DLD1 (cell line): ENCODE data around the gene THSD7A.

ENCODE experiments used
- in situ Hi-C: cut with HindIII; loops from 2 replicates; pipeline ENCODE4 v1.10.0; 2017; ENCODE audit warnings: low sequenced_read_pairs

THSD7A gene, protein sequence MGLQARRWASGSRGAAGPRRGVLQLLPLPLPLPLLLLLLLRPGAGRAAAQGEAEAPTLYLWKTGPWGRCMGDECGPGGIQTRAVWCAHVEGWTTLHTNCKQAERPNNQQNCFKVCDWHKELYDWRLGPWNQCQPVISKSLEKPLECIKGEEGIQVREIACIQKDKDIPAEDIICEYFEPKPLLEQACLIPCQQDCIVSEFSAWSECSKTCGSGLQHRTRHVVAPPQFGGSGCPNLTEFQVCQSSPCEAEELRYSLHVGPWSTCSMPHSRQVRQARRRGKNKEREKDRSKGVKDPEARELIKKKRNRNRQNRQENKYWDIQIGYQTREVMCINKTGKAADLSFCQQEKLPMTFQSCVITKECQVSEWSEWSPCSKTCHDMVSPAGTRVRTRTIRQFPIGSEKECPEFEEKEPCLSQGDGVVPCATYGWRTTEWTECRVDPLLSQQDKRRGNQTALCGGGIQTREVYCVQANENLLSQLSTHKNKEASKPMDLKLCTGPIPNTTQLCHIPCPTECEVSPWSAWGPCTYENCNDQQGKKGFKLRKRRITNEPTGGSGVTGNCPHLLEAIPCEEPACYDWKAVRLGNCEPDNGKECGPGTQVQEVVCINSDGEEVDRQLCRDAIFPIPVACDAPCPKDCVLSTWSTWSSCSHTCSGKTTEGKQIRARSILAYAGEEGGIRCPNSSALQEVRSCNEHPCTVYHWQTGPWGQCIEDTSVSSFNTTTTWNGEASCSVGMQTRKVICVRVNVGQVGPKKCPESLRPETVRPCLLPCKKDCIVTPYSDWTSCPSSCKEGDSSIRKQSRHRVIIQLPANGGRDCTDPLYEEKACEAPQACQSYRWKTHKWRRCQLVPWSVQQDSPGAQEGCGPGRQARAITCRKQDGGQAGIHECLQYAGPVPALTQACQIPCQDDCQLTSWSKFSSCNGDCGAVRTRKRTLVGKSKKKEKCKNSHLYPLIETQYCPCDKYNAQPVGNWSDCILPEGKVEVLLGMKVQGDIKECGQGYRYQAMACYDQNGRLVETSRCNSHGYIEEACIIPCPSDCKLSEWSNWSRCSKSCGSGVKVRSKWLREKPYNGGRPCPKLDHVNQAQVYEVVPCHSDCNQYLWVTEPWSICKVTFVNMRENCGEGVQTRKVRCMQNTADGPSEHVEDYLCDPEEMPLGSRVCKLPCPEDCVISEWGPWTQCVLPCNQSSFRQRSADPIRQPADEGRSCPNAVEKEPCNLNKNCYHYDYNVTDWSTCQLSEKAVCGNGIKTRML (N-terminal part only)

DNA sequence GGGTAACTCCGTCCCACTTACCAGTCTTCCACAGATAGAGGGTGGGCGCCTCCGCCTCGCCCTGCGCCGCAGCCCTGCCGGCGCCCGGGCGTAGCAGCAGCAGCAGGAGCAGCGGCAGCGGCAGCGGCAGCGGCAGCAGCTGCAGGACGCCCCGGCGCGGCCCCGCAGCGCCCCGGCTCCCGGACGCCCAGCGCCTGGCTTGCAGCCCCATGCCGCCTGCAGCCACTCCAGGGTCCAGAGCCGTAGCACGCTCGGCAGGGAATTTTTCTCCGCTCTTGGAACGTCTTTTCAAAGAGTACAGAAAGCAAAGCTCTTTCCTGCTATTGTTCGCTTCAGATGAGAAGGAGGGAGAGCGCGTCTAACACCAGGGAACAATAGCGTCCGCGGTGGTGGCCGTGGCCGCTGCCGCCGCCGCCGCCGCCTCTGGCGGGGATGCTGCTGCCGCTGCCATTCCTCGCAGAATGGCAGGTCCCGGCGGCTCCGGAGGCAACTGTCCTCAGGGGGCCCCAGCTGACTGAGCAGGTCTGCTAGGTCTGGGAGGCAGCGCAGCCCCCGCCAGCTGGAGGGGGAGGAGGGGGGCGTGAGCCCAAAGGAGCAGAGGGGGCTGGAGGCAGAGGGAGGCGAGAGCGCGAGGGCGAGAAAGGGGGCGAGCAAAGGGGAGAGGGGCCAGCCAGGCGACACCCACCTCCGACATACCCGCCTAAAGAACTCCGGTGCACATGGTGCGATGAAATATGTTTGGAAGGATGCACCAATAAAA is at the start of gene THSD7A:
Gene THSD7A (minus strand): TSS at position 463 of the 760 bp plus-strand sequence. CDS start 252 bp downstream, at position 211.
- in situ Hi-C loops, result no loop called here

DNA sequence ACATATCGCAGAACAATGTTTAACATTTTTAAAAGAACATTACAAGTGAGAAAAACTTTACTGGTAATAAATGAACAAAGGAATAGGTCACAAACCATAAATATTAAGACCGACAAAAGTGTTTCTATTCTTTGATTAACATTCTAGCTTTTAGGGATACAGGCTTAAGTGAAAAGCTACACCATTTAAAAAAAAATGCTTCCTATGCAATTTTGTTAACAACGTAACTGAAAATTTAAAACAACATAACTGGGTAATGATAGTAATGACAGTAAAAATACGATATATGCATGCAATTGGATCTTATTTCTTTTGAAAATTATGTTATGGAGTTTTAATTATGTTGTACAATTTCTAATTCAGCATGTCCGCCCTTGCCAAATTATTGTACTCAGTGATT is 49.7 kb upstream of the THSD7A start:
- in situ Hi-C loops, result no loop called here

DNA sequence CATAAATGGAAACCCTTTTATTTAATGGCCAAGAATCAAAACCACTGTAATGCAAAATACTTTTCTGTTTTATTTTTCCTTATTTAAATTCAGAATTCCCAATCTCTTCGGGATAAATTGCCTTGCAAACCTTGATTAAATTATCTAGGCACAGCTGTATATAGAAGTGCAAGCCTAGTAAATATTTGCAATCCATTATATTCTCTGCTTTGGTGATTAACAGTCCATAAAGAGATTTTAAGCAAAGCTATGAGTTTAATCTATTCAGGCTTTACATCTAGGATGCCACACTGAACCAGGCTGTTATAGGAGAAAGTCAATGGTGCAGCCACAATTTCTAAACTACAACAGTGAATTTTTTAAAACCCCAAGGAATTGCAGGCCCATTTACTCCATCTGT is 43.6 kb upstream of the THSD7A start:
- in situ Hi-C loops, result no loop called here

DNA sequence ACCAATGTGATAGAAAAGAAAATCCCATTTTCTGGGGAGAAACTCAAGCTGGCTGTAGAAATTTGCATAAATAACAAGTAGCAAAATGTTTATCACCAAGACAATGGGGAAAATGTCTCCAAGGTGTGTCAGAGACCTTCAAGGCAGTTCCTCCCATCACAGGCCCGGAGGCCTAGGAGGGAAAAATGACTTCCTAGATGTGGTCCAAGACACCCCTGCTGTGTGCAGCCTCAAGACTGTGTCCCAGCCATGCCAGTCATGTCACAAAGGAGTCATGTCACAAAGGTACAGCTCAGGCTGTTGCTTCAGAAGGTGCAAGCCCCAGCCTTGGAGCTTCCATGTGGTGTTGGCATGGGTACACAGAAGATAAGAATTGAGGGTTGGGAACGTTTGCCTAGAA is 33.7 kb upstream of the THSD7A start:
- in situ Hi-C loops, result no loop called here

DNA sequence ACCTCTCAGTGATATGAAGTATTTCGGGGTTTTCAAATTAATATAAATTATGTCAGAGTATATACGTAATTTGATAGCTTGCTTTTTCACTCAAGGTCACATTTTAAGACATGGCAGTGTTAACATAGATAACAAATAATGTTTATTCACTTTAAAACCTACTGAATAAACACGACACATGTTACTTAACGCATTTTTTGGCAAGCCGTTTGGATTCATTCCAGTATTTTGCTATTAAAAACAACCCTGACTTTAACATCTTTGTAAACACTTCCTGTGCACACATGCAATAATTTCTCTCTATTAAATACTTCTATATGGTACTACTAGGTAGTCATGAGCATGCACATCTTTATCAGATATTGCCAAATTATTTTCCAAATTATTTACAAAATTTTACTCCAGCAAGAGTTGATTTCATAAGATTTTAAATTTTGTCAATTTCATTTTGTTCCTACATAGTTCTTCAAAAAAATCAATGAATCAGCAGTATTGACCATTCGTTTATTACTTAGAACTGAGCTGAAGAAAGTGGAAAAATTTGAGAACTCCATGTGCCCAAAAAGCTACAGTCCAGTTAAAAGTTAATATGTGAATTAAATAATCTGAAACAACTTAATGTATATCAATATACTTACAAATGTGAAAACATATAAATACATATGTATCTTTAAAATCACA is 26.8 kb upstream of the THSD7A start:
- in situ Hi-C loops, result no loop called here

DNA sequence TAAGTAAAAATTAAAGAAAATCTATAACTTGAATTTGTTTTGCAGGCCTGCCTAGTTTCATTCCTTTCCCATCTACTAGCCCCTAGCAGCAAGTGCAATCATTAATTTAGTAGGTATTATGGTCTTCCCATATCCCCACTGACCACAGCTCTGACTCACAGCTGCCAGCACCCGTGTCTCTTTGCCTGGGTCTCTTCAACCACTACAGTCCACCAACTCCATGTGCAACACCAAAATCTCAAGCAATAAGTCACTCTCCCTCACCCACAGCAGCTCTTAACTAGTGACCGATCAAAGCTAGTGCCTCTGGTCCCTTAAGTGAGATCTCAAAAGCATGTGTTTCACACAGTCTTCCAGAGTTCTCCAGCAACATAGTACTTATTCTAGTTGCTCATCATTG is 26.0 kb upstream of the THSD7A start:
- in situ Hi-C loops, result no loop called here

DNA sequence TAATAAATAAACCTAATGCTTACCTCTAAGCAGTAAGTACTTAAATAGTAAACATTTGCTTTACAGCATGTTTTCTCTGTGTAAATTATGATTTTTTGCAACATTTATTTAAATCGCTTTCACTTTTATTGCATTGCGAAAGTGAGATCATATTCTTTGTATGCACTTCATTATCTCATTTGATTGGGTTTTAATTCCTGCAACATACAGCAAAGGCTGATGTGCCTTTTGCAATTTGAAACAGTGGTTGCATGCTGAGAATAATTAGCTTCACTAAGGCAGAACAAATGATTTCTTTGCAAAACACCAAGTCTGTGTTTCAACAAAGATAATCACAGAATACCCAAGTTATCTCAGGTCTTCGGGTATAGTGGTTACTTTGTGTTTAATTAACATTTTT is 16.3 kb upstream of the THSD7A start:
- in situ Hi-C loops, result no loop called here

DNA sequence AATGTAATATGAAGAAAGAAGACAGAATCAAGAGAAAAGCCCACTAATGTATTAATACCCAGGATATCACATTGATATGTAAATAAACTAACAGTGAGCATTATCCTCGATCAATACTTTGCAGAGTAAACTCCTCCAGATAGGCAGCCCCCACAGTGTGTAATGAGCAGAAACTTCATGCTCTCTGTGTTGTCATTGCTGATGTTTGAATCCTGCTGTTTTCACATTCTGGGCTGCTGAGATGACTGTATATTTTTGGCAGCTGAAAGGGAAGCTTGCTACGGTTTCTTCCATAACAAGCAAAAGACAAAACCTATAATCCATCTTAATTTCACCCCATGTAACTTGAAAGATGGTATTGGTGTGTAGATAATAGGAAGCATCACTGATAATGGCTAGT is 15.3 kb upstream of the THSD7A start:
- in situ Hi-C loops, result no loop called here

DNA sequence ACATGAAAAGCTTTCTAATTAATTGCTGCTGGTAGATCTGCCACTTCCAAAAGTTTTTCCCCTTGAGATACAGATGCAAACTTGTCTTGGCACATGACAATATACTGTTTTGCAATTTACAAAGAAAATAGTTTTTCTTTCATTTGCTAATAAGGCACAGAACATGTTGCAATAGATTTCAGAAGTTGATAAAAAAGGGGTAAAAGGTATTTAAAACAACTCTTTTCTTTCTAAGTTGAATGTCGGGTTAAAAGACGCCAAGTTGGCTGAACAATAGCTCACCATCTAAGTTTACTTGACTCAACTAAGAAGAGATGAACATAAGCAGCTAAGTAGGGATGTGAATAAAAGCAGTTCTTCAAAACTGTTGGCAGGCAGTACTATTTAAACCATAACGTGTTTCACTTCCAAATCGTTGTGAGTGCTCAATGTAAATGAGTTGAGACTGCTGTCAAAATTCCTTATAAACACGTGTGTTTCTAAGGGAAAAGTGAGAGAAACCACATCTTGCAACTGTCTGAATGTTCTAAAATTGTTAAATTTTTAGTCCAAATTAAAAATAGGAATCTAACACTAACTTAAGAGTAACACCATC is 14.5 kb upstream of the THSD7A start:
- in situ Hi-C loops, result no loop called here

DNA sequence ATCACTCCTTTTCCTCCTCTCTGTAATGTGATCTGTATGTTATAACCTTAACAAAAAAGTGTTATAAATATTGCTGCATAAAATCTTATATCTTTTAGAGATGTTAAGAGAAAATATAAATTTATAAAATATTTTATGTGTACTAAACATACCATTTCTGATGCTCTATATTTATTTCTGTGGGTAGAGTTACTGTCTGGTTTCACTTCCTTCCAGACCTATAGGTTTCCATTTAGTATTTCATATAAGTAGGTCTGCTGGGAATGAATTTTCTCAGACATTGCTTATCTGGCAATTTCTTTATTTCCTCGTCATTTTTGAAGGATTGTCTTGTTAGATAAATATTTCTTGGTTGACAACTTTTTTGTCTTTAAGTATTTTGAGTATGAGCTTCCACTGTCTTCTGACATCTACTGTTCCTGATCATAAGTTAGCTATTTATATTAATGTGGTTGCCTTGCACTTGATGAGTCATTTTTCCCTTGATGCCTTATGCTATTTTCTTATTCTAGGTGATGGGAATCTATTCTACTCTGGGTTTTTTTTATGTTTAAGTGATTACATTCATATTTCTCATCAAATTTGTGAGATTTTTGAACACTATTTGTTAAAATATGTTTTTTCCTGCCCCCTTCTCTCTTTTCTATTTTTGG is 11.2 kb upstream of the THSD7A start:
- in situ Hi-C loops, result no loop called here

DNA sequence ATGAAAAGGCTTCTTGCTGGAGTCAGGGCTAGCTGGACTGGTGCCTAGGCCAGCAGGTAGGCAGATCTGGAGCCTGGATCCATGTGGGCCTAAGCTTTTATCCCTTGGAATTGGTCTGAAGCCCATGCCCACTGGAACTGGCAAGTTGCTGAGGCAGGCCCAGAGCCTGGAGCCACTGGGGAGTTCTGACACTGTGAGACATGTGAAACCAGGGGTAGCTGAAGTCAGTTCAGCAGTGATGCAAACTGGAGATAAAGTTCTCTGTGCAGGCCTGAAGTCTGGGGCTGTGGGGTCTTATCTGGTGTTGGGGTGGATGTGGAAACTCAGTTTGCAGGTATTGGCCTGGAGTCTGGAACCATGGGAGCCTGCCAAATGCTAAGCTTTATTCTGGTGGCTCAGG is 9.7 kb upstream of the THSD7A start:
- in situ Hi-C loops, result no loop called here

DNA sequence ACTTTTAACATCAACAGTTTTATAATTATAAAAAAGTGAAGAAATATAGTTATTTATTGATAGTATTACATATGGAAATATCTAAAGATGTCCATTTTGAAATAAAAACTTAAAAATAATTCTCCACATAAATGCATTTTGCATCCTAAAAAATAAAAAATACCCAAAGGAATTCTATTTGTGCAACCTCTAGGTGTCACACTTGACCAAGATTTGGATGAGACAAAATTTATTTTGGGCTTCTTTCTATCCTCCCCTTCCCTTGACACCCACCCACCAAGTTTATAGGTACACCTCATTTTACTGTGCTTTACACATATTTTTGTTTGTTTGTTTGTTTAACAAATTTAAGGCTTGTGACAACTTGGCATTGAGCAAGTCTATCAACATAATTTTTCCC is 3.3 kb upstream of the THSD7A start:
- in situ Hi-C loops, result no loop called here

DNA sequence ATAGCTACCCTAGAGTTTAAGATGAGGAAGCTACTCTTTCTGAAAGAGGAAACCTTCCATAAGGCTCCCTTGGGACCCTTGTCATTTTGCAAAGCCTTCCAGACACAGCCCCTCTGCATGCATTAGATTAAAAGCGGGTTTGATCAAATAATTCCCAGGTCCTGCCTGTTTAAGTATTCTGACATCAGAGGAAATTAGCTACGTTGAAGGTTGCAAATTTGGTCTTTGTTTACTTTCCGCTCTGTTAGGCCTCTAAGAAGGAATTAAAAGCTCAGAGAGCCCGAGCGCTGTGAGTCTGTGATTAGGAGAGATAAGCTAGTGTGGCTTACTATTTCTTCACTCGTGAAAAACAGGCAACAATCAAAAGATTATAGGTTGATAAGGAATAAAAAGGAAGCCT is 1.4 kb upstream of the THSD7A start:
- in situ Hi-C loops, result no loop called here

DNA sequence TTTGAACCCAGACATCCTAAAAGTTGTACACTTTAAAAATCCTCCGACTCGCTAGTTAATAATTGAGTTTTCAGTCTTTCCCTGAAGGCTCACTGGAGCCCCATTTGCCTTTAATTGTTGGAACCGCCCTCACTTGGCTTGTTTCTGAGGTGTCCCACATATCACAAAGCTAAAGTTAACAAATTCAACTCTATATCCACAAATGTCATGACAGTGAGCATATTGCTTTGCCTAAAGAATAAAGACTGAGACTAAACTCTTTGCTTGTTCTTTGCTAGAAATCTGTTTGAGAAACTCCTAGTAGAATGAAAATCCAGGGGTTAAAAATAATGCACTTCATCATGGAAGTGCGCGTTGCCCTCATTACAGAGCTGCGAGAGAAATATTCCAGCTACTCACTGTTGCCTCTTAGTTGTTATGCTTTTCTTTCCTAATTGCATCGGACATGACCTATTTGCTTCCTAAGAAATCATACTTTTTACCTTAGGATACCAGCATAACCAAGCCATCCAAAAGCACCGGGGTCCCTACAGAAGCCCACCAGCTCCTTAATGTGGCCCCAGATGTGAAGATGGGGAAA is 752 bp downstream of the THSD7A start:
- in situ Hi-C loops, result no loop called here

DNA sequence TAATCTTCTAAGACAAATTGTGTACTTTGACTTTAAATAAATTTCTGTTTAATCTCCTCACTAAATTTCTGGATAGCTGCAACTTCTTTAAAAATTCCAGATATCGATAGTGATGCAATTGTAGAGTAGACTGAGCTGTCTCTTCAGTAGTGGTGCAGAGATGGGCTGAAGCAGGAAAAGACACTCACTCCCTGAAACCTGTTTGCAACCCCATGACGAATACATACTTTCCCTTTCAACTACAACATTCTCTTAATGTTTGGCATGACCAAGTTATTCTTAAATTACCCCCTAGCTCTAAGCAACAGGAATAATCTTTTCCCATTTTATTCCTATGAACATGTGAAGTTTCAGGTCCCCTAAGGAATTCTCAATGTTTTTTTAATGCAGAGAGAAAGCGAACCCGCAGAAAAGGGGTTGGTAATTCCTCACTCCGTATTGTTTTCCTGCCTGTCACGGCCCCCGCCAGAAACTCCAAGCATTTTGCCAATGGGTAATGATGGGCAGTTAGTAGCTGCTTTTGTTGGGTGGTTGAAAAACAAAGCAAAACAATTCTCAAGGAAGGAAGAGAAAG is 1.3 kb downstream of the THSD7A start:
- in situ Hi-C loops, result no loop called here

DNA sequence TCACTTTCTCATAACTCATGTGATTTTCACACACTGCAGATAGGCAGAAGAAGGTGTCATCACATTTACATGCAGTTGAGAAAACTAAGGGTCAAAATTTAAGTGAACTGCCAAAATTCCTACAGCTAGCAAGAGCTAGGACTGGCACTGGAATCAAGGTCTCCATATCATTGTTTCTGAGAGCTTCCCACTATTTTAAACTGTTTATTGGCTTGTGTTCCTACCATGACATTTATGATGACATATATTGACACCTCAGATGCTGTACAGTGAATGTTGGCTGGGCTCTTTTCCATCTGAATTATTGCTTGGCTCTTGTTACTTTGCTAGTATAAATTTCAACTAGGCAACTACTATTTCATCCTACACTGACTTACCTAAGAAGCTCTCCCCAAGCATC is 2.0 kb downstream of the THSD7A start:
- in situ Hi-C loops, result no loop called here

DNA sequence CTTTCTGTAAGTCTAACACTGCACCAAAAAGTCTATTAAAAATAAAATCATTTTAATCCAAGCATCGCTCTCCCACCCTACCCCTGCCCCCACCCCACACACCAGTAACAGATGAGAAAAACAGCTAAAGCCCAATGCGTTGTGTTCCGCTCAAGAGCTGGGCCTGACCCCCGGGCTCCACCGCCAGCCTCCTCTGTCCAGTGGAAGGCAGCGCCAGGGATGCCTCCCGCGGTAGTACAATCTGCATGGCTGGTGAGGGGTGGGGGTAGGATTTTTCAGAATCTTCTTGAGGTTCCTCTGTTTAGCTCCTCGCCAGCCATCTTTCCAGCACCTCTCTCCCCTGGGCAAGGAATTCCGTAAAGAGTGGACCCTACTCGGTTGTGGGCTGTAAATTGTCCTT is 12.1 kb downstream of the THSD7A start:
- in situ Hi-C loops, result no loop called here

DNA sequence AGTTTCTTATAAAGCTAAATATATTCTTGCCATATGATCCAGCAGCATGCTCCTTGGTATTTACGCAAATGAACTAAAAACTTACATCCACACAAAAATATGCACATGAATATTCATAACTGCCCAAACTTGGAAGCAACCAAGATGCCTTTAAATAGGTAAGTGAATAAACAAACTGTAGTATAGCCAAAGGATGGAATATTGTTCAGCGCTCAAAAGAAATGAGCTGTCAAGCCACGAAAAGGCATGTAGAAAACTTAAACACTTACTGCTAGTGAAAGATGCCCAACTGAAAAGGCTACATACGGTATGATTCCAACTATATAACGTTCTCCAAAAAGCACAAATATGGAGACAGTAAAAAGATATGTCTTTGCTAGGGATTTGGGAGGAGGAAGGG is 12.7 kb downstream of the THSD7A start:
- in situ Hi-C loops, result no loop called here
